Rectal smooth muscle tissue (tissue), 1 donor: Measurements from ENCODE around the gene CCT6B.

Experiments
- H3K27ac ChIP-seq: one replicate; pipeline ENCODE4 v1.7.0; 2013; ENCODE audit warnings: low read depth, low read length, inconsistent platforms
- H3K27me3 ChIP-seq: one replicate; pipeline ENCODE4 v1.7.0; 2013; ENCODE audit warnings: low read length; ENCODE audit not compliant: control insufficient read depth, insufficient read depth
- H3K36me3 ChIP-seq: one replicate; pipeline ENCODE4 v1.7.0; 2013; ENCODE audit warnings: low read length; ENCODE audit not compliant: control insufficient read depth, insufficient read depth
- H3K4me1 ChIP-seq: one replicate; pipeline ENCODE4 v1.7.0; 2013; ENCODE audit warnings: low read length; ENCODE audit not compliant: control insufficient read depth, insufficient read depth
- H3K4me3 ChIP-seq: one replicate; pipeline ENCODE4 v1.7.0; 2013; ENCODE audit warnings: low read length
- H3K9ac ChIP-seq: one replicate; pipeline ENCODE4 v1.7.0; 2013; ENCODE audit warnings: low read length

The CCT6B gene

DNA sequence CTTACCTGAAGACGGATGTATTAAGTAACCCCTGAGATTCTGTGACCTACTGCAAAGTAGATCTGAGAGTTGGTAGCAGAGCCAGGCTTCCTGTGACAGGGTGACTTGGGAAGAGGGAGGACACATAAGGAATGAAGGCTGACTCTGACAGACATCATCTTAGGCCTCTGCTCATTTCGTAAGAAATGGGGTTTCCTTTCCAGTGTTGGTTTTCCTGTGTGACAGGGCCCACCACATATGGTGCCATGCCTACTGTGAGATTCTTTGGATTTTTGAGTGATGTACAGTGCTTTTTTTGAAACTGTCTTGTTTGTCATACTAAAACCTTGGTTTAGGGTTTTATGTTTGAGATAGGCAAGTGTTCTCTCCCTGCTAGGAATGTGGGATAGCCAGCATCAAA lies 31.8 kb upstream of the CCT6B start:
- Histone ChIP-seq H3K4me3 (no peak overlapping the region), H3K9ac (no peak overlapping the region), H3K36me3 (peaks cover 24% of the 10 kb centered on the region), H3K27me3 (no peaks in the 10 kb centered on the region), H3K27ac (no peak overlapping the region), H3K4me1 (peaks cover 7% of the 10 kb centered on the region)

DNA sequence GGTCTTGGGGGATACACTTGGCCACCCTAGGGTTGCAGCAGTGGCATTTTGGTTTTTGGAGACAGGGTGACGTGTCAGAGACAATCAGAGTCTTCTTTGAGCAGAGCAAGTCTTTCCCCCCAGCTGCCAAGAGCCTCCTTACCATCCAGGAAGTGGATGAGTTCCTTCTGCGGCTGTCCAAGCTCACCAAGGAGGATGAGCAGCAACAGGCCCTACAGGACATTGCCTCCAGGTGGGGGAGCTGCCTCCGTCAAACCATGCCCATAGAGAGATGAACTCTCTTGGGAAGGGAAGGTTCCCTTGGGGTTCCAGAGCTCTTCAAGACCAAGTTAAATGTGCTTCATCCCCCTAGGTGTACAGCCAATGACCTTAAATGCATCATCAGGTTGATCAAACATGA lies 30.3 kb upstream of the CCT6B start:
- H3K36me3 ChIP-seq, result peaks cover 24% of the 10 kb centered on the region
- H3K27ac ChIP-seq, result peak overlapping the region; percentile 18
- H3K9ac ChIP-seq, result no peak overlapping the region
- H3K4me1 ChIP-seq, result peaks cover 3% of the 10 kb centered on the region
- H3K27me3 ChIP-seq, result no peaks in the 10 kb centered on the region
- H3K4me3 ChIP-seq, result no peak overlapping the region

DNA sequence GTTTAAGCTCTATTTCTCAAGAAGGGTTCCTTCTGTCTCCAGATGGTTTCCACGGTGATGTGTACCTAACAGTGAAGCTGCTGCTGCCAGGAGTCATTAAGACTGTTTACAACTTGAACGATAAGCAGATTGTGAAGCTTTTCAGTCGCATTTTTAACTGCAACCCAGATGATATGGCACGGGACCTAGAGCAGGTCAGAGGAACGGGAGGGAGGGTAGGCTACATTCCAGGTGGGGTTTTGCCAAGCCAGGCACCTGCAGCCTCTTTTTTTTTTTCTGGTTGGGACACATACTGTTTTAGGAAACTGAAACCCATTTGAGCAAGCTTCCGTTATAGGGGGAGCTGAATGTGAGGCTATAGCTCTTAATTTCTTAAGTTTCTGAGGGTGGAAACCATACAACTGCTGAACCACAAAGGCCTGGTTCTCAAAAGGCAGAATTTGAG lies 29.7 kb upstream of the CCT6B start:
- Histone ChIP-seq H3K9ac (no peak overlapping the region), H3K36me3 (peaks cover 24% of the 10 kb centered on the region), H3K4me1 (peaks cover 3% of the 10 kb centered on the region), H3K27me3 (no peaks in the 10 kb centered on the region), H3K27ac (peak overlapping the region; percentile 18), H3K4me3 (no peak overlapping the region)

DNA sequence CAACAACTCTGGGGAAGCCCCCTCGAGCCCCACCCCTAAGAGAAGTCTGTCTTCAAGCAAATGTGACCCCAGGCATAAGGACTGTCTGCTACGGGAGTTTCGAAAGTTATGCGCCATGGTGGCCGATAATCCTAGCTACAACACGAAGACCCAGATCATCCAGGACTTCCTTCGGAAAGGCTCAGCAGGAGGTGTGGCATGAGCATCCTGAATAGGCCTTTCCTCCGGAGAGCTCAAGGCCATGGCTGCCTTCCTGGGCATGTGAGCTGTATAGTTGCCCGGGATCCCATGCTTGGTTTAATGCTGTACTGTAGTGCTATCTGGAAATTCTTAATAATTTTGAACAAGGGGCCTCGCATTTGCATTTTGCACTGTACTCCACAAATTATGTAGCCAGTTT lies 28.2 kb upstream of the CCT6B start:
- Histone ChIP-seq H3K9ac (no peak overlapping the region), H3K27ac (no peak overlapping the region), H3K36me3 (peaks cover 24% of the 10 kb centered on the region), H3K27me3 (no peaks in the 10 kb centered on the region), H3K4me1 (peaks cover 3% of the 10 kb centered on the region), H3K4me3 (no peak overlapping the region)

DNA sequence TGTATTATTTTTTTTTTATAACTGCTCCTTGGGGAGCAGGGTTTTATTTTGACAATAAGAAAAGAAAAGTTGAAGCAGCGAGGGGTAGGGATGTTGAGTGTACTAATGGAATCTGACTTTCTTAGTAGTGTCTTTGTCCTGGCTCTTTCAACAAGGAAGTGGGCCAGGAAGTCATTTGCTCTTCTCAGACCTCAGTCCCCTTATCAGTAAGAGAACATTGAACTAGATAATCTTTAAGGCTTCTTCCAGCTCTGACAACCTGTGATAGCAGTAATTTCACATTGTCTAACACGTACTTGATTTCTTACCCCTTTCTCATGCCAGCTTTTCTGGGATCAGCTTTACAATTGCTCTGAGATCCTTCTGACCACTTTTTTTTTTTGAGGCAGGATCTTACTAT lies 27.4 kb upstream of the CCT6B start:
- Histone ChIP-seq H3K9ac (no peak overlapping the region), H3K27ac (no peak overlapping the region), H3K36me3 (peaks cover 21% of the 10 kb centered on the region), H3K4me3 (no peak overlapping the region), H3K27me3 (no peaks in the 10 kb centered on the region), H3K4me1 (peaks cover 3% of the 10 kb centered on the region)

DNA sequence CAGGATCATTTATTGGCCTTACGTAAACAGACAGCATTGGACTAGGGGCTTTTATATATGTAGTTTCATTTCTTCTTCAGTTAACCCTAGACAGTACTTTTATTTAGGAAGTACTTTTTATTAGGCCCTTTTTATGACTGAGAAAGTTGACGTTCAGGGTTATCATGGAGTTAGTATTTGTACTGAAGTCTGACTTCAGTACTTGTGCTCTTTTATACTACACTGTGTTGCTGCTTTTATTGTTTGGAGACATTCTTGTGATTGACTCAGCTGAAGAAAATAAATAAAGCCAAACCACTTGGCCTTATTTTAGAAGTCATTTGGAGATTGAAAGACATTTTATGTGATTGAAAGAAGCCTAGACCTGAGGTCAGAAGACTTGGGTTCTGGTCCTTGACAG lies 26.0 kb upstream of the CCT6B start:
- no peak overlapping the region for H3K9ac ChIP-seq
- peaks cover 17% of the 10 kb centered on the region for H3K36me3 ChIP-seq

DNA sequence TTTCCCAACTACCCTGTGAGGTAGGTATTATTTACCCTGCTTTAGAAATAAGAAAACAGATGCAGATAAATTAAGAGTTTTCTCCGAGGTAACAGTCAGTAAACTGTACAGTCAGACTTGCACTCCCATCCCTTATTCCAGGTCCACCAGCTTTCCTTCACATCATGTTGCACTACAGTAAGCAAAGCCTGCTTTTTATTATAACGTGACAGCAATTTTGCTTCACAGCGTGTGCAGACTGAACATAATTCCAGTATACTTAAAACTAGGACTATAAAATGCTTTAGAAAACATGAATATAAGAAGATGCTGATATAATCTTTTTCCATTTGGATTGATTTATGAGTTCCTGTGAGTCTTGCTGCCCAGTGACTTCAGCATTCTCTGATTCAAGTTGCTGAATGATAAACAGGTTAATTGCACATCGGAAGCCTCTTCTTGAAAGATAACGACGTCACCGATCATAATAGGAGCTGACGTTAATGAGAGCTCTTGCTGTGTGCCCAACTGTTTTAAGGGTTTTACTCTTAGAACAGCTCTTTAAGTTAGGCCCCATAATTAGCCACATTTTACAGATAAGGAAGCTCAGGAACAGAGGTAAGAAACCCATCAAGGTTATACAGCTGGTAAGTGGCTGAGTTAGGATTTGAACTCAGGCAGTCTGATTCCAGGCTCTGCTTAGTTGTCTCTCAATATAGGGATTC lies 20.4 kb upstream of the CCT6B start:
- Histone ChIP-seq H3K4me1 (peaks cover 20% of the 10 kb centered on the region), H3K4me3 (peak overlapping the region; percentile 78)

More for the DNA sequence above, 26.0 kb upstream of the CCT6B start:
- Histone ChIP-seq H3K4me3 (no peak overlapping the region), H3K4me1 (peaks cover 7% of the 10 kb centered on the region), H3K27me3 (no peaks in the 10 kb centered on the region), H3K27ac (no peak overlapping the region)

DNA sequence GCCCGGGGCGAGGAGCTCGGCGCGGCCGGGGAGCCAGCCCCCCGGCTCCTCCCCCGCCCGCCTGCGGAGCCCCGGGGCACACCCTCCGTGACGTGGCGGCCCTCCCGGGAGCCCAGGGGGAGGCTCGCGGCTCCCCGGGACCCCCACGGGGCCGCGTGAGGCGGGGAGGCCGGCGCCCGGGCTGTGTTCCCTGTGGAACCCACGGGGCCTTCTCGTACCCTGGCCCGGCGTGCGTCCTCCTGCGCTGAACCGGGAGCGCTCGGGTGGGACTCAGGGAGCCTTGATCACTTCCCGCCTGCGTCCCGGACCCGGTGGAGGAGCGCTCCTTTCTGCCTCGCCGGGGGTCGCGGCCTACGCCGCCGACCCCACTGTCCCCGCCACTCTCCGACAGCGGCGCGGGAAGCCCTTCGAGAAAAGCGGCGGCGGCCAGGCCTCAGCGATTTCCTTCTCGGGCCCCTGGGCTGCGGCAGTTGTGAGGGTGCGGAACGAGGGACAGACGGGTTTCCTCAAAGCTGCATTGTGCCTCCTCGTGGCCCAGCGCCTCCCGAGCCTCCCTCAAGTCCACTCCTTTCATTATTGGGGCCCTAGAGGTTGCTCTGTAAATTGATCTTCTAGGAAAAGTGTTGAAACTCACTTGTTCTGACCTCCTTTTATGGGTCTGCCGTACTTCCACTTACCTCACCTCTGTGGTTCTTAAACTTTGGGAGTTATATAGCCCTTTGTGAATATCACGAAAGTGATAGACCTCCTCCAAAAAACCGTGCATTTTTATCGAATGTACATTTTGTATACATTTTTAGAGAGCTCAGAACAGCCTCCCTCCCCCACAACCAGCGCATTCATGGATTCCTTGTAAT lies 19.6 kb upstream of the CCT6B start:
- H3K27me3 ChIP-seq, result no peaks in the 10 kb centered on the region
- peak overlapping the region; percentile 78 for H3K4me3 ChIP-seq
- no peaks in the 10 kb centered on the region for H3K36me3 ChIP-seq
- peak overlapping the region; percentile 98 for H3K27ac ChIP-seq
- peak overlapping the region; percentile 97 for H3K9ac ChIP-seq
- peaks cover 20% of the 10 kb centered on the region for H3K4me1 ChIP-seq

More for the DNA sequence above, 20.4 kb upstream of the CCT6B start:
- Histone ChIP-seq H3K27ac (peak overlapping the region; percentile 98), H3K9ac (peak overlapping the region; percentile 97), H3K36me3 (no peaks in the 10 kb centered on the region), H3K27me3 (no peaks in the 10 kb centered on the region)

DNA sequence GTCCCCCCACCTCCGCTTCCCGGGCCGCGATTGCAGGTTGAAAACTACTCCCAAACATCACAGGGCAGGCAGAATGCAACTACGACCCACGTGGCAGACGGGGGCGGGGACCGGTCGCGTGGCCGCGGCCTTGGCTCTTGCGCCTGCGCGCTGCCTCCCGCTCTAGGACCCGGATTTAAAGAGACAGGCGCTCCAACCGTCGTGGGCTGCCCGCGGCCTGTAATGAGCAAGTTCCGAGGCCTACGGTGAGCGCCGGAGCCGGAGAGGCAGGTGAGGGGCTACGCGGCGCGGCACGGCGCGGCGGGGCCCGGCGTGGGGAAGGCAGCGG lies 19.1 kb upstream of the CCT6B start, which contains the start of gene LIG3:
Gene LIG3 (plus strand): TSS at position 160 of the 328 bp plus-strand sequence. CDS start 2,494 bp downstream, outside the sequence.
- no peaks in the 10 kb centered on the region for H3K36me3 ChIP-seq
- peaks cover 20% of the 10 kb centered on the region for H3K4me1 ChIP-seq
- H3K27me3 ChIP-seq, result no peaks in the 10 kb centered on the region
- H3K4me3 ChIP-seq, result peak within 1 kb of the TSS; percentile 78
- H3K27ac ChIP-seq, result peak within 1 kb of the TSS; percentile 98
- peak within 1 kb of the TSS; percentile 97 for H3K9ac ChIP-seq

DNA sequence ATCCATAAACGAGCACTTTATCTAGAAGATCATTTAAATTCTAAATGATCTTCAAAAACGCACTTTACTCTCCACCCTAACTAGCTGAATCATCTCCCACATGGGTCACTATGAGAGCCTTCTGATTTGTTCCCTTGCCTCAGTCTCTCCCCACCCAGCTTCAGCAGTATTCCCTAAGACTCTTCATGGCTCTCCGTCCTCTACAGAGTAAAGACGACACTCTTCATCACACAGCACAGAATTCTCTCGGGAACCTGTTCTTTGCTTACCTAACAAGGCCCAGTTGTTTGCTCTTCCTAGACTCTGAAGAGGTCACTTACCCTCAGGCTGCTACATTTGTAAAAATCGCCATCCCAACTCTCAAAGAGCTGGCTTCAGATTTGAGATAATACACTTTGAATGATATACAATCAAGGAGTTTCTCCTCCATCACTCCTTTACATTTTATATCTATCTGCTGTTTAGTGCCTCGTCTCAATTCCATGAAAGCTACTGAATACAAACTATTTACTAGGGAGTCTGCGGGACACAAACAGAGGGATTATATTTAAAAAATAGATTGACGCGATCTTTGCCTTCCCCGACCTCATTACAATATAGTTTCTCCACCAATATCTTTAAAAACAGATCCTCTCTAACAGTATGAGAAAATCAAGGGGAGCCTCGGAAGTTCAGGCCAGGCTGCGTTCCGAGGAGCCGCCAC lies 18.5 kb upstream of the CCT6B start:
- Histone ChIP-seq H3K4me3 (peak overlapping the region; percentile 78), H3K4me1 (peaks cover 20% of the 10 kb centered on the region), H3K9ac (peak overlapping the region; percentile 16), H3K27ac (peak overlapping the region; percentile 98), H3K27me3 (no peaks in the 10 kb centered on the region), H3K36me3 (no peaks in the 10 kb centered on the region)

DNA sequence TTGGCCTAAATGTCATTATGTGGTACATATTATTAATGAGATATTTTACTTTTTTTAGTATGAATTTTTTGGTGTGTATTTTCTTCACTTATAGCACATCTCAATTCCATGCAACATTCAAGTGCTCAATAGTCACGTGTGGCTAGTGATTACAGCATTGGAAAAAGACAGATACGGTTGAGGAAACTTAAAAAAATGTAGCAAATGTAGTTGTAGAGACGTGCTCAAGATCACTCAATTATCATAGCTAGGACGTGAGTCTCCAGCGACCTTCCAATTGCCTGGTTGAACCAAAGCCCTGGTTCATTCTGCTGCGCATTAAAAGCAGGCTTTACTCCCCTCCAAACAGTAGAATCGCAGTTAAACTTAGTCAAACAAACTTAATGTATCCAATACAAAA lies 17.9 kb upstream of the CCT6B start:
- no peak overlapping the region for H3K4me3 ChIP-seq
- H3K4me1 ChIP-seq, result peaks cover 20% of the 10 kb centered on the region
- no peaks in the 10 kb centered on the region for H3K36me3 ChIP-seq
- H3K9ac ChIP-seq, result no peak overlapping the region
- H3K27ac ChIP-seq, result no peak overlapping the region
- H3K27me3 ChIP-seq, result no peaks in the 10 kb centered on the region
